Kidney epithelial cell (primary cell): Measurements from ENCODE around the gene TESK2. TPM values are rescaled to one million over a fixed set of nuclear protein-coding genes. Genes with fewer than 3 reads are reported as not detected.

Experiments
- DNase-seq: peaks from one replicate; pipeline ENCODE4 v3.0.0-alpha.2; 2010; ENCODE audit warnings: low read depth
- H3K27me3 ChIP-seq: 2 replicates; pipeline ENCODE4 v1.6.0; 2011; ENCODE audit warnings: low read length; ENCODE audit not compliant: control insufficient read depth, insufficient read depth
- H3K36me3 ChIP-seq: 2 replicates; pipeline ENCODE4 v1.5.1; 2011; ENCODE audit warnings: low read length; ENCODE audit not compliant: control insufficient read depth, insufficient read depth
- H3K4me3 ChIP-seq: 2 replicates; pipeline ENCODE4 v1.5.1; 2011; ENCODE audit warnings: low read depth, mild to moderate bottlenecking, control low read depth, low read length
- CTCF ChIP-seq: IDR thresholded peaks from 2 replicates; pipeline ENCODE4 v1.5.1; 2011; ENCODE audit warnings: mild to moderate bottlenecking, moderate library complexity, low read length, control low read depth, inconsistent platforms; ENCODE audit not compliant: insufficient read depth, poor library complexity, severe bottlenecking
- total RNA-seq: library from RNA; depleted of rRNA; stranded (reverse); fragments of >200 nt; gene quantifications from 2 replicates; pipeline ENCODE4 v1.2.3, GENCODE V29; 2015

The TESK2 gene
- 2.1 and 2.5 TPM in 2 replicates for total RNA-seq

- Histone ChIP-seq H3K36me3 (no peaks in the 10 kb centered on the region), H3K27me3 (no peaks in the 10 kb centered on the region), H3K4me3 (peak within 1 kb of the TSS; percentile 59)
- TF ChIP-seq CTCF, result no peak
- peak; percentile 99 for DNase-seq
Observed at GRCh38 chr1:45490626-45491486, at the start of gene TESK2. Gene TESK2, minus strand, starts transcription at chr1:45491163. Its CDS starts 33,378 bp downstream, at chr1:45457785.

GRCh38 chr1:45536886-45537285 lies 45.9 kb upstream of the TESK2 start:
- Histone ChIP-seq H3K27me3 (no peaks in the 10 kb centered on the region), H3K4me3 (no peak overlapping the region), H3K36me3 (no peaks in the 10 kb centered on the region)
- no peak for TF ChIP-seq CTCF
- DNase-seq, result no peak

GRCh38 chr1:45535988-45536766 lies 45.2 kb upstream of the TESK2 start:
- Histone ChIP-seq H3K27me3 (no peaks in the 10 kb centered on the region), H3K4me3 (no peak overlapping the region), H3K36me3 (no peaks in the 10 kb centered on the region)
- no peak for DNase-seq
- no peak for TF ChIP-seq CTCF

GRCh38 chr1:45531873-45532272 lies 40.9 kb upstream of the TESK2 start:
- H3K4me3 ChIP-seq, result no peak overlapping the region
- no peak for TF ChIP-seq CTCF
- DNase-seq, result no peak
- H3K36me3 ChIP-seq, result no peaks in the 10 kb centered on the region
- no peaks in the 10 kb centered on the region for H3K27me3 ChIP-seq

- no peak for DNase-seq
- Histone ChIP-seq H3K27me3 (no peaks in the 10 kb centered on the region), H3K4me3 (no peak overlapping the region), H3K36me3 (no peaks in the 10 kb centered on the region)
- TF ChIP-seq CTCF, result no peak
Observed at GRCh38 chr1:45530632-45531135, 39.7 kb upstream of the TESK2 start.
